H1 (cell line): ENCODE results near the gene RBMY1A1. TPM values are rescaled to one million over a fixed set of nuclear protein-coding genes. Genes with fewer than 3 reads are reported as not detected.

Source experiments
- CTCF ChIA-PET: fragments of 300-600 bp; sonication (Branson Sonifier 250); formaldehyde crosslinking; loops from one replicate; lab custom pipeline; 2021; ENCODE audit not compliant: partially characterized antibody; lab: Charles Lee
- POLR2A ChIA-PET: fragments of 300-600 bp; sonication (Branson Sonifier 250); formaldehyde crosslinking; loops from one replicate; lab custom pipeline; 2021; ENCODE audit warnings: inconsistent platforms; ENCODE audit not compliant: partially characterized antibody; lab: Charles Lee
- DNase-seq, 2 experiments: peaks; one replicate each; pipeline versions ENCODE4 v3.0.0 to v3.0.0-alpha.2; 2010 to 2022; ENCODE audit warnings: low spot score in 2 of 2, low read depth in 1 of 2, mixed read lengths in 1 of 2
- FAIRE-seq: peaks from 2 replicates; lab custom pipeline; 2011; peaks lifted over from hg19 to GRCh38; lab: Jason Lieb, UNC
- H2AFZ ChIP-seq: 2 replicates; pipeline ENCODE4 v1.8.1; 2012; ENCODE audit warnings: low read length, inconsistent platforms
- H2AK5ac ChIP-seq: 2 replicates; pipeline ENCODE4 v1.6.1; 2013; ENCODE audit warnings: low read depth, low read length
- H2BK120ac ChIP-seq: replicated peaks from 2 replicates; pipeline ENCODE3; 2013; ENCODE audit warnings: low read depth, low read length, inconsistent platforms
- H2BK12ac ChIP-seq: 2 replicates; pipeline ENCODE4 v1.6.1; 2013; ENCODE audit warnings: low read depth, low read length
- H2BK15ac ChIP-seq: 2 replicates; pipeline ENCODE4 v1.6.1; 2013; ENCODE audit warnings: low read length
- H2BK20ac ChIP-seq: 2 replicates; pipeline ENCODE4 v1.6.1; 2013; ENCODE audit warnings: low read length
- H2BK5ac ChIP-seq: 2 replicates; pipeline ENCODE4 v1.6.1; 2013; ENCODE audit warnings: low read depth, low read length
- H3K14ac ChIP-seq: 2 replicates; pipeline ENCODE4 v1.6.1; 2013; ENCODE audit warnings: inconsistent platforms; ENCODE audit not compliant: insufficient read length
- H3K18ac ChIP-seq: 2 replicates; pipeline ENCODE4 v1.6.1; 2013; ENCODE audit warnings: low read length; ENCODE audit errors: extremely low read depth
- H3K23ac ChIP-seq: 2 replicates; pipeline ENCODE4 v1.6.1; 2013; ENCODE audit warnings: inconsistent platforms; ENCODE audit not compliant: insufficient read length
- H3K23me2 ChIP-seq: 2 replicates; pipeline ENCODE4 v1.6.1; 2013; ENCODE audit warnings: low read depth, low read length
- H3K27ac ChIP-seq: 2 replicates; pipeline ENCODE4 v1.6.1; 2011; ENCODE audit warnings: low read depth, low read length, inconsistent platforms
- H3K27me3 ChIP-seq, 4 experiments: replicated peaks in 1 of 4; 1 replicate in 1 of 4; 2 replicates in 3 of 4; pipeline versions ENCODE4 v1.6.1 to v1.8.1; 2011 to 2013; ENCODE audit warnings: low read length in 3 of 4, mild to moderate bottlenecking in 3 of 4, inconsistent platforms in 2 of 4, mixed read lengths in 2 of 4, moderate library complexity in 1 of 4; ENCODE audit not compliant: control insufficient read depth in 3 of 4, insufficient read depth in 3 of 4; ENCODE audit errors: extremely low read depth in 1 of 4
- H3K36me3 ChIP-seq, 4 experiments: 2 replicates each; pipeline versions ENCODE4 v1.6.1 to v1.8.1; 2011 to 2013; ENCODE audit warnings: mild to moderate bottlenecking in 4 of 4, low read length in 3 of 4, moderate library complexity in 2 of 4, control low read depth in 1 of 4, inconsistent platforms in 1 of 4; ENCODE audit not compliant: insufficient read depth in 4 of 4, control insufficient read depth in 2 of 4
- H3K4ac ChIP-seq: replicated peaks from 2 replicates; pipeline ENCODE3; 2013; ENCODE audit warnings: low read length, low read depth, mixed read lengths, inconsistent platforms; ENCODE audit not compliant: insufficient read length
- H3K4me1 ChIP-seq, 4 experiments: replicated peaks in 1 of 4; 1 replicate in 1 of 4; 2 replicates in 3 of 4; pipeline versions ENCODE4 v1.6.1 to v1.8.1; 2011 to 2013; ENCODE audit warnings: low read length in 3 of 4, inconsistent platforms in 2 of 4, mixed read lengths in 1 of 4; ENCODE audit not compliant: insufficient read depth in 4 of 4, control insufficient read depth in 3 of 4
- H3K4me2 ChIP-seq, 2 experiments: 2 replicates each; pipeline versions ENCODE4 v1.6.1 to v1.8.1; 2011 to 2013; ENCODE audit warnings: low read depth in 2 of 2, low read length in 2 of 2, control low read depth in 1 of 2, inconsistent platforms in 1 of 2, mild to moderate bottlenecking in 1 of 2; ENCODE audit not compliant: insufficient read depth in 1 of 2
- H3K4me3 ChIP-seq, 4 experiments: fragments of 200-600, 300-600 bp in 1 of 4; sonication (generic), shearing (Covaris generic), sonication (Bioruptor Twin) in 1 of 4; 2 replicates each; pipeline versions ENCODE4 v1.5.1 to v1.8.1; 2011 to 2016; ENCODE audit warnings: low read length in 4 of 4, low read depth in 3 of 4, control low read depth in 2 of 4, inconsistent platforms in 2 of 4, mild to moderate bottlenecking in 2 of 4, mixed read lengths in 1 of 4, moderate library complexity in 1 of 4; ENCODE audit not compliant: insufficient read depth in 2 of 4; ENCODE audit errors: extremely low read depth in 1 of 4
- H3K56ac ChIP-seq: replicated peaks from 2 replicates; pipeline ENCODE3; 2013; ENCODE audit warnings: low read depth, mild to moderate bottlenecking, mixed read lengths, low read length, inconsistent platforms; ENCODE audit not compliant: insufficient read length
- H3K79me1 ChIP-seq: 2 replicates; pipeline ENCODE4 v1.6.1; 2013; ENCODE audit warnings: low read depth, low read length, control low read depth
- H3K79me2 ChIP-seq, 2 experiments: 2 replicates each; pipeline versions ENCODE4 v1.6.1 to v1.8.1; 2012 to 2013; ENCODE audit warnings: low read length in 2 of 2, mild to moderate bottlenecking in 2 of 2, inconsistent platforms in 1 of 2; ENCODE audit not compliant: insufficient read depth in 2 of 2, control insufficient read depth in 1 of 2
- H3K9ac ChIP-seq, 4 experiments: replicated peaks in 1 of 4; 1 replicate in 1 of 4; 2 replicates in 3 of 4; pipeline versions ENCODE4 v1.6.1 to v1.8.1; 2011 to 2013; ENCODE audit warnings: low read depth in 3 of 4, low read length in 3 of 4, control low read depth in 2 of 4, mild to moderate bottlenecking in 2 of 4, moderate library complexity in 2 of 4, inconsistent platforms in 1 of 4; ENCODE audit errors: extremely low read depth in 1 of 4
- H3K9me3 ChIP-seq, 2 experiments: 2 replicates each; pipeline versions ENCODE4 v1.6.1 to v1.8.1; 2012 to 2013; ENCODE audit warnings: mild to moderate bottlenecking in 2 of 2, moderate library complexity in 2 of 2, control low read depth in 1 of 2, inconsistent platforms in 1 of 2, low read depth in 1 of 2, low read length in 1 of 2, mixed read lengths in 1 of 2; ENCODE audit not compliant: insufficient read depth in 2 of 2
- H4K20me1 ChIP-seq, 2 experiments: replicated peaks in 1 of 2; 2 replicates each; pipeline versions ENCODE3 to v1.8.1; 2011 to 2013; ENCODE audit warnings: inconsistent platforms in 2 of 2, low read length in 2 of 2, mild to moderate bottlenecking in 1 of 2; ENCODE audit not compliant: insufficient read depth in 2 of 2, control insufficient read depth in 1 of 2
- H4K5ac ChIP-seq: 2 replicates; pipeline ENCODE4 v1.6.1; 2013; ENCODE audit warnings: low read length, low read depth, mixed read lengths, inconsistent platforms; ENCODE audit not compliant: insufficient read length
- H4K8ac ChIP-seq: 2 replicates; pipeline ENCODE4 v1.8.0; 2013; ENCODE audit warnings: mild to moderate bottlenecking, moderate library complexity, low read length, inconsistent platforms; ENCODE audit not compliant: insufficient read depth; ENCODE audit errors: extremely low read depth
- H4K91ac ChIP-seq: replicated peaks from 2 replicates; pipeline ENCODE3; 2013; ENCODE audit warnings: low read length, mixed read lengths, inconsistent platforms; ENCODE audit not compliant: insufficient read length
- ATF3 ChIP-seq: IDR thresholded peaks from 2 replicates; pipeline ENCODE4 v1.6.1; 2011; ENCODE audit warnings: low read depth, mild to moderate bottlenecking, low read length; ENCODE audit not compliant: insufficient read depth
- BCL11A ChIP-seq, 2 experiments: IDR thresholded peaks; one replicate each; pipeline ENCODE4 v1.6.1; 2011; ENCODE audit warnings: low read depth in 2 of 2, low read length in 2 of 2, mild to moderate bottlenecking in 2 of 2
- CREB1 ChIP-seq: IDR thresholded peaks from 2 replicates; pipeline ENCODE4 v1.6.1; 2012; ENCODE audit warnings: inconsistent platforms
- GABPA ChIP-seq: IDR thresholded peaks from 2 replicates; pipeline ENCODE4 v1.6.1; 2011; ENCODE audit warnings: mild to moderate bottlenecking, low read length, moderate library complexity, borderline replicate concordance; ENCODE audit not compliant: insufficient read depth
- GTF2F1 ChIP-seq: IDR thresholded peaks from 2 replicates; pipeline ENCODE4 v1.6.1; 2012; ENCODE audit warnings: low read depth, low read length, improper control_type of control experiment, borderline replicate concordance
- JUN ChIP-seq: IDR thresholded peaks from 2 replicates; pipeline ENCODE4 v1.6.1; 2011; ENCODE audit warnings: low read depth, mild to moderate bottlenecking, improper control_type of control experiment, low read length
- PHF8 ChIP-seq: fragments of 200-600 bp; sonication (generic); conservative IDR thresholded peaks from 2 replicates; pipeline ENCODE4 v1.7.1; 2012; ENCODE audit warnings: low read depth, mild to moderate bottlenecking, inconsistent platforms, low read length, moderate library complexity
- SIRT6 ChIP-seq: IDR thresholded peaks from one replicate; pipeline ENCODE4 v1.7.1; 2012; ENCODE audit warnings: low read length, inconsistent platforms
- SP1 ChIP-seq: IDR thresholded peaks from 2 replicates; pipeline ENCODE4 v1.6.1; 2011; ENCODE audit warnings: low read depth, low read length
- USF2 ChIP-seq: IDR thresholded peaks from 2 replicates; pipeline ENCODE4 v1.6.1; 2011; ENCODE audit warnings: low read length, improper control_type of control experiment
- WGBS, 2 experiments: shearing (Covaris generic) in 1 of 2; methylation state at CpG; one replicate each; pipeline versions ENCODE4 v1.1.6 to v1.1.7; 2013 to 2015; ENCODE audit warnings: low lambda C conversion rate in 2 of 2, mixed read lengths in 2 of 2, inconsistent platforms in 1 of 2, low coverage in 1 of 2, missing lambda C conversion rate in 1 of 2; ENCODE audit not compliant: insufficient replicate concordance in 2 of 2, insufficient coverage in 1 of 2, insufficient read length in 1 of 2; ENCODE audit errors: extremely low coverage in 1 of 2, missing lambda C conversion rate in 1 of 2; 5-methylcytosine and 5-hydroxymethylcytosine counted together
- polyA plus RNA-seq, 7 experiments: library from polyadenylated mRNA; depleted of rRNA in 3 of 7; stranded (reverse) in 5 of 7; unstranded in 2 of 7; fragments of >200 nt in 5 of 7; fragments of 200-250 nt in 2 of 7; gene quantifications; 1 replicate in 5 of 7; 2 replicates in 1 of 7; 4 replicates in 1 of 7; pipeline versions ENCODE4 v1.2.1 to v1.2.3, GENCODE V29; 2011 to 2013; ENCODE audit warnings: missing spikeins in 2 of 7, mixed read lengths in 2 of 7
- total RNA-seq: library from RNA; stranded (reverse); fragmentation: NEBNext Ultra II Directional; extraction: Animal tissue kit (Norgen Biotek cat#: 25700); gene quantifications from 2 replicates; pipeline ENCODE4 v1.2.1, GENCODE V29; 2021
- TF ChIP-seq, protein P1 (sequence below), 3 experiments: IDR thresholded peaks; 1 replicate in 2 of 3; 2 replicates in 1 of 3; pipeline versions ENCODE4 v1.5.1 to v1.6.1; 2011; ENCODE audit warnings: low read length in 3 of 3, mild to moderate bottlenecking in 3 of 3, inconsistent platforms in 2 of 3, low read depth in 1 of 3, moderate library complexity in 1 of 3; ENCODE audit not compliant: insufficient read depth in 1 of 3; ENCODE audit errors: control extremely low read depth in 1 of 3

Gene RBMY1A1
- total and polyA plus RNA-seq, 2 of the 8 experiments (the other 6 are each of a cell fraction or from before 2014, with no cell fraction given) = not detected

- Histone ChIP-seq H2BK5ac (no peak overlapping the region), H3K9me3 (peaks cover 0 to 25% of the 10 kb centered on the region in 2 experiments; a peak in 2 of 4 replicates), H3K56ac (no peak overlapping the region), H3K9ac (no peak overlapping the region), H3K79me1 (no peaks in the 10 kb centered on the region), H3K27me3 (no peaks in the 10 kb centered on the region), H2BK15ac (no peak overlapping the region), H3K27ac (no peak overlapping the region), H2BK120ac (no peak overlapping the region), H3K23me2 (no peaks in the 10 kb centered on the region), H4K91ac (no peak overlapping the region), H3K4me1 (no peaks in the 10 kb centered on the region), H3K14ac (no peak overlapping the region), H3K4me3 (no peak overlapping the region), H3K36me3 (no peaks in the 10 kb centered on the region), H2AK5ac (no peak overlapping the region), H2BK20ac (no peak overlapping the region), H2AFZ (no peak overlapping the region), H3K23ac (no peak overlapping the region), H3K18ac (no peak overlapping the region), H3K79me2 (no peaks in the 10 kb centered on the region), H3K4me2 (no peak overlapping the region), H4K8ac (no peak overlapping the region), H3K4ac (no peak overlapping the region), H4K5ac (no peak overlapping the region), H2BK12ac (no peak overlapping the region), H4K20me1 (no peaks in the 10 kb centered on the region)
- WGBS, 2 experiments = 69% methylated on average over 5 of the region's 6 CpGs; no CpG with 5 or more reads in 1 of the 2 experiments
- CTCF ChIA-PET = no interaction called here
- FAIRE-seq = no peak
- POLR2A ChIA-PET = no interaction called here
- DNase-seq = no peak
- TF ChIP-seq USF2 = no peak
- no peak for TF ChIP-seq SP1
- no peak for TF ChIP-seq ATF3
- TF ChIP-seq JUN = no peak
- TF ChIP-seq GTF2F1 = no peak
- no peak for TF ChIP-seq BCL11A (IDR thresholded peaks at IDR 0.05; ENCODE audit: low read depth in 2 of 2, low read length in 2 of 2)
- no peak for TF ChIP-seq SIRT6
- TF ChIP-seq, protein P1, sequence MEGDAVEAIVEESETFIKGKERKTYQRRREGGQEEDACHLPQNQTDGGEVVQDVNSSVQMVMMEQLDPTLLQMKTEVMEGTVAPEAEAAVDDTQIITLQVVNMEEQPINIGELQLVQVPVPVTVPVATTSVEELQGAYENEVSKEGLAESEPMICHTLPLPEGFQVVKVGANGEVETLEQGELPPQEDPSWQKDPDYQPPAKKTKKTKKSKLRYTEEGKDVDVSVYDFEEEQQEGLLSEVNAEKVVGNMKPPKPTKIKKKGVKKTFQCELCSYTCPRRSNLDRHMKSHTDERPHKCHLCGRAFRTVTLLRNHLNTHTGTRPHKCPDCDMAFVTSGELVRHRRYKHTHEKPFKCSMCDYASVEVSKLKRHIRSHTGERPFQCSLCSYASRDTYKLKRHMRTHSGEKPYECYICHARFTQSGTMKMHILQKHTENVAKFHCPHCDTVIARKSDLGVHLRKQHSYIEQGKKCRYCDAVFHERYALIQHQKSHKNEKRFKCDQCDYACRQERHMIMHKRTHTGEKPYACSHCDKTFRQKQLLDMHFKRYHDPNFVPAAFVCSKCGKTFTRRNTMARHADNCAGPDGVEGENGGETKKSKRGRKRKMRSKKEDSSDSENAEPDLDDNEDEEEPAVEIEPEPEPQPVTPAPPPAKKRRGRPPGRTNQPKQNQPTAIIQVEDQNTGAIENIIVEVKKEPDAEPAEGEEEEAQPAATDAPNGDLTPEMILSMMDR (IDR thresholded peaks at IDR 0.05; ENCODE audit: control extremely low read depth in 1 of 3, insufficient read depth in 1 of 3, low read depth in 1 of 3, low read length in 3 of 3) = no peak
- no peak for TF ChIP-seq GABPA
- TF ChIP-seq CREB1 = no peak
- TF ChIP-seq PHF8 = no peak
These were observed 50.8 kb downstream of the RBMY1A1 start for GRCh38 chrY:21585449-21585848.
